KMS-11 (cell line): Measurements from ENCODE around the gene CTNNA3.
"Not testable (repeated sequence)": the region's sequence is repeated elsewhere in the genome, so short reads cannot be mapped to it uniquely, and the experiment has no call there.

Source experiments
- H2AFZ ChIP-seq: fragments of 200-600 bp; sonication (generic); 2 replicates; pipeline ENCODE4 v1.6.1; 2016; ENCODE audit warnings: antibody characterized with exemption, mixed run types, low read depth
- H3K27ac ChIP-seq: fragments of 200-600 bp; sonication (generic); 2 replicates; pipeline ENCODE4 v1.6.1; 2016; ENCODE audit warnings: mild to moderate bottlenecking, mixed run types
- H3K27me3 ChIP-seq: fragments of 200-600 bp; sonication (generic); 2 replicates; pipeline ENCODE4 v1.6.1; 2017; ENCODE audit warnings: mild to moderate bottlenecking, low read depth, mixed run types, moderate library complexity; ENCODE audit not compliant: insufficient read depth
- H3K36me3 ChIP-seq: fragments of 200-600 bp; sonication (generic); 2 replicates; pipeline ENCODE4 v1.6.1; 2017; ENCODE audit warnings: mild to moderate bottlenecking, mixed run types; ENCODE audit not compliant: insufficient read depth
- H3K4me1 ChIP-seq: fragments of 200-600 bp; sonication (generic); 2 replicates; pipeline ENCODE4 v1.6.1; 2016; ENCODE audit warnings: mild to moderate bottlenecking, low read depth, mixed run types; ENCODE audit not compliant: poor library complexity, severe bottlenecking
- H3K4me2 ChIP-seq: fragments of 200-600 bp; sonication (generic); 2 replicates; pipeline ENCODE4 v1.7.0; 2016; ENCODE audit warnings: mild to moderate bottlenecking, mixed run types
- H3K4me3 ChIP-seq: fragments of 200-600 bp; sonication (generic); IDR thresholded peaks from 2 replicates; pipeline ENCODE4 v1.6.1; 2017; ENCODE audit warnings: low read depth, low read length, mixed read lengths; ENCODE audit not compliant: insufficient read depth
- H3K79me2 ChIP-seq: fragments of 200-600 bp; sonication (generic); 2 replicates; pipeline ENCODE4 v1.6.1; 2016; ENCODE audit warnings: low read depth, mixed run types; ENCODE audit not compliant: insufficient read depth
- H3K9ac ChIP-seq: fragments of 200-600 bp; sonication (generic); 2 replicates; pipeline ENCODE4 v1.6.1; 2016; ENCODE audit warnings: mild to moderate bottlenecking, mixed run types
- H4K20me1 ChIP-seq: fragments of 200-600 bp; sonication (generic); 2 replicates; pipeline ENCODE4 v1.6.1; 2016; ENCODE audit warnings: mild to moderate bottlenecking, mixed run types; ENCODE audit not compliant: insufficient read depth
- TF ChIP-seq, protein P1 (sequence below): fragments of 200-600 bp; sonication (generic); conservative IDR thresholded peaks from 2 replicates; pipeline ENCODE4 v1.6.1; 2017; ENCODE audit warnings: low read depth, mild to moderate bottlenecking, antibody characterized with exemption, low read length, moderate library complexity, mixed read lengths

The CTNNA3 gene

DNA sequence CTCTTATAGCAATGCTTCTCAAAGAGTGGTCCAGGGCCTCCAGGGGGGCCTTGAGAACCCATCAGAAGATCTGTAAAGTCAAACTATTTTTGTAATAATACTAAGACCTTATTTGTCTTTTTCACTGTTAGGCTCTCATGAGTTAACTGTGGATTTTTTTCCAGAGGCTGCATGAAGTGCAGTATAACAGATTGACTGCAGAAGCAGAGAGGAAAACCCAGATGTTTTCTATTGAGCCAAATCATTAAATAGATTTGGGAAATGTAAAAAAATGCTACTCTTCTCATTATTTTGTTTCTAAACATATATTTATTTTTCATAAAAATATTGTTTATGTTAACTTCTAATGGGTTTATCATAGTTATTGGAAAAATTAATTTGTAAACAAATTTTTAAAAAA, 1359.2 kb downstream of the CTNNA3 start:
- no peaks in the 10 kb centered on the region for H3K27me3 ChIP-seq
- no peak overlapping the region for H3K27ac ChIP-seq
- H3K4me1 ChIP-seq: no peaks in the 10 kb centered on the region
- H4K20me1 ChIP-seq: no peaks in the 10 kb centered on the region
- no peak overlapping the region for H3K4me3 ChIP-seq
- H3K36me3 ChIP-seq: no peaks in the 10 kb centered on the region
- H2AFZ ChIP-seq: no peak overlapping the region
- H3K4me2 ChIP-seq: no peak overlapping the region
- H3K9ac ChIP-seq: no peak overlapping the region
- no peaks in the 10 kb centered on the region for H3K79me2 ChIP-seq
- TF ChIP-seq, protein P1, sequence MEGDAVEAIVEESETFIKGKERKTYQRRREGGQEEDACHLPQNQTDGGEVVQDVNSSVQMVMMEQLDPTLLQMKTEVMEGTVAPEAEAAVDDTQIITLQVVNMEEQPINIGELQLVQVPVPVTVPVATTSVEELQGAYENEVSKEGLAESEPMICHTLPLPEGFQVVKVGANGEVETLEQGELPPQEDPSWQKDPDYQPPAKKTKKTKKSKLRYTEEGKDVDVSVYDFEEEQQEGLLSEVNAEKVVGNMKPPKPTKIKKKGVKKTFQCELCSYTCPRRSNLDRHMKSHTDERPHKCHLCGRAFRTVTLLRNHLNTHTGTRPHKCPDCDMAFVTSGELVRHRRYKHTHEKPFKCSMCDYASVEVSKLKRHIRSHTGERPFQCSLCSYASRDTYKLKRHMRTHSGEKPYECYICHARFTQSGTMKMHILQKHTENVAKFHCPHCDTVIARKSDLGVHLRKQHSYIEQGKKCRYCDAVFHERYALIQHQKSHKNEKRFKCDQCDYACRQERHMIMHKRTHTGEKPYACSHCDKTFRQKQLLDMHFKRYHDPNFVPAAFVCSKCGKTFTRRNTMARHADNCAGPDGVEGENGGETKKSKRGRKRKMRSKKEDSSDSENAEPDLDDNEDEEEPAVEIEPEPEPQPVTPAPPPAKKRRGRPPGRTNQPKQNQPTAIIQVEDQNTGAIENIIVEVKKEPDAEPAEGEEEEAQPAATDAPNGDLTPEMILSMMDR: no peak

DNA sequence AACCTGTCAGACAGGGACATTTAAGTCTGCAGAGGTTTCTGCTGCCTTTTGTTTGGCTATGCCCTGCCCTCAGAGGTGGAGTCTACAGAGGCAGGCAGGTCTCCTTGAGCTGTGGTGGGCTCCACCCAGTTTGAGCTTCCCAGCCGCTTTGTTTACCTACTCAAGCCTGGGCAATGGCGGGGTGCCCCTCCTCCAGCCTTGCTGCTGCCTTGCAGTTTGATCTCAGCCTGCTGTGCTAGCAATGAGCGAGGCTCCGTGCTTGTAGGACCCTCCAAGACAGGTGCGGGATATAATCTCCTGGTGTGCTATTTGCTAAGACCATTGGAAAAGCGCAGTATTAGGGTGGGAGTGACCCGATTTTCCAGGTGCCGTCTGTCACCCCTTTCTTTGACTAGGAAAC, 1360.2 kb downstream of the CTNNA3 start:
- not testable (repeated sequence) for H3K27me3 ChIP-seq, H3K4me3 ChIP-seq, H3K4me2 ChIP-seq, H4K20me1 ChIP-seq, H3K27ac ChIP-seq, H3K79me2 ChIP-seq, H3K4me1 ChIP-seq, H2AFZ ChIP-seq, H3K36me3 ChIP-seq, H3K9ac ChIP-seq

DNA sequence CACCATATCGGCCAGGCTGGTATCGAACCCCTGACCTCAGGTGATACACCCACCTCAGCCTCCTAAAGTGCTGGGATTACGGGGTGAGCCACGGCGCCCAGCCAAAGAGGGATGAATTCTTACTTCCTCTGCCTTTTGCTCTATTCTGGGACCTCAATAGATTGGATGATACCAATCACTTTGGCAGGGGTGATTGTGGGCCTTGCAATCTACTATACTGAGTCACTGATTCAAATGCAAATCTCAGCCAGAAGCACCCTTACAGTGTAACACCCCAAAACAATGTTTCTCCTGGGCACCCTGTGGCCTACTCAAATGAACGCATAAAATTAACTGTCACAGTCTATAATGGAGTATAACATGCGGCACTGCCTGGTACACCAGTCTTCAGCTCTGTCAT, 1366.8 kb downstream of the CTNNA3 start:
- Histone ChIP-seq H3K27me3 (no peaks in the 10 kb centered on the region), H3K36me3 (no peaks in the 10 kb centered on the region), H3K4me3 (no peak overlapping the region), H3K9ac (no peak overlapping the region), H3K79me2 (no peaks in the 10 kb centered on the region), H4K20me1 (no peaks in the 10 kb centered on the region), H3K4me2 (no peak overlapping the region), H2AFZ (no peak overlapping the region), H3K4me1 (no peaks in the 10 kb centered on the region), H3K27ac (no peak overlapping the region)
- TF ChIP-seq, protein P1: no peak

DNA sequence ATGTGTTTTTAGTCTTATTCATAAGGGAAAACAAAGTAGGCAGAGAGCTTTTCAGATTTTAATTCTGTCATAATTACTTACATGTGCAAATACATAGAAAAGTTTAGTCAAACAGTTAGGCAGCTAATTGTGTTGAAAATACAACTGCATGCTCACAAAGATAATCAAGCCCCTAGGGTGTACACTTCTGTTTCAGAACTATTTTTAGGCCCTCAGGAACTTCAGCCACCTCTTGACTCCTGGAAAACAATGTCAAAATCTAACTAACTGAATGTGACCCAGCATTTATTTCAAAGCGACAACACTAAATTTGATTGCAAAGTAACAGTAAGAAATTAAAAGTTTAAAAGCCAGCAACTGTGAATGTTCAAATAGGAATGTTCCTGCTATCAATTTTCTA, 1369.1 kb downstream of the CTNNA3 start:
- H3K36me3 ChIP-seq: no peaks in the 10 kb centered on the region
- no peaks in the 10 kb centered on the region for H4K20me1 ChIP-seq
- H3K27ac ChIP-seq: no peak overlapping the region
- no peak overlapping the region for H3K4me2 ChIP-seq
- no peaks in the 10 kb centered on the region for H3K79me2 ChIP-seq
- H3K9ac ChIP-seq: no peak overlapping the region
- H2AFZ ChIP-seq: no peak overlapping the region
- H3K27me3 ChIP-seq: no peaks in the 10 kb centered on the region
- TF ChIP-seq, protein P1: no peak
- H3K4me3 ChIP-seq: no peak overlapping the region
- H3K4me1 ChIP-seq: no peaks in the 10 kb centered on the region

- Histone ChIP-seq H3K4me3 (no peak overlapping the region), H3K79me2 (no peaks in the 10 kb centered on the region), H3K27me3 (no peaks in the 10 kb centered on the region), H2AFZ (no peak overlapping the region), H3K4me1 (no peaks in the 10 kb centered on the region), H3K27ac (no peak overlapping the region), H3K36me3 (no peaks in the 10 kb centered on the region), H3K9ac (no peak overlapping the region), H3K4me2 (no peak overlapping the region), H4K20me1 (no peaks in the 10 kb centered on the region)
- TF ChIP-seq, protein P1: no peak
Measured at GRCh38 chr10:66322777-66323176, 1373.2 kb downstream of the CTNNA3 start.
